Activated B cell treated with CpG ODN at 0.5 μM for 24 hours (primary cell): Measurements from ENCODE around the gene NRK. TPM values are rescaled to one million over a fixed set of nuclear protein-coding genes. Genes with fewer than 3 reads are reported as not detected.
"Not testable (repeated sequence)": the region's sequence is repeated elsewhere in the genome, so short reads cannot be mapped to it uniquely, and the experiment has no call there.

Experiments
- ATAC-seq: fragments of 200-7000 bp; cut with Tn5 transposase; one replicate; pipeline ENCODE4 v1.10.0; 2021; ENCODE audit warnings: low read depth, mild to moderate bottlenecking, moderate library complexity
- CTCF ChIA-PET: fragments of 350-600 bp; sonication (Branson Sonifier 250); formaldehyde crosslinking; loops from one replicate; lab custom pipeline; 2021; ENCODE audit warnings: antibody characterized with exemption; lab: Charles Lee
- POLR2A ChIA-PET: fragments of 350-600 bp; sonication (Branson Sonifier 250); formaldehyde crosslinking; loops from one replicate; lab custom pipeline; 2021; ENCODE audit warnings: antibody characterized with exemption; lab: Charles Lee
- DNase-seq: peaks from one replicate; pipeline ENCODE4 v3.0.0; 2022
- H3K27ac Mint-ChIP-seq: one replicate; pipeline ENCODE4 v1.8.0; 2020; ENCODE audit warnings: mixed read lengths
- H3K27me3 Mint-ChIP-seq: one replicate; pipeline ENCODE4 v1.8.0; 2021; ENCODE audit warnings: mixed read lengths
- H3K36me3 Mint-ChIP-seq: one replicate; pipeline ENCODE4 v1.8.0; 2021; ENCODE audit warnings: low read depth, mixed read lengths
- H3K4me1 Mint-ChIP-seq: one replicate; pipeline ENCODE4 v1.8.0; 2021; ENCODE audit warnings: mixed read lengths
- H3K4me3 Mint-ChIP-seq: one replicate; pipeline ENCODE4 v1.8.0; 2020; ENCODE audit warnings: mild to moderate bottlenecking, mixed read lengths
- H3K9me3 Mint-ChIP-seq: one replicate; pipeline ENCODE4 v1.8.0; 2020; ENCODE audit warnings: mixed read lengths
- CTCF ChIP-seq: fragments of 200-600 bp; IDR thresholded peaks from one replicate; pipeline ENCODE4 v1.8.0; 2022; ENCODE audit warnings: antibody characterized with exemption, mild to moderate bottlenecking
- intact Hi-C: fragments of 100-400 bp; cut with micrococcal nuclease; formaldehyde crosslinking; loops from one replicate; pipeline ENCODE4 v1.15.1; 2024
- total RNA-seq: library from RNA; stranded (reverse); gene quantifications from 2 replicates; pipeline ENCODE4 v1.2.3, GENCODE V29; 2022

Gene NRK
- total RNA-seq, 1 donor from 2014 or later: not detected

GRCh38 chrX:105969487-105969886 lies 147.1 kb downstream of the NRK start:
- ChIA-PET POLR2A (no interaction called here), CTCF (no interaction called here)
- TF ChIP-seq CTCF: no peak
- intact Hi-C loops: no loop called here
- no peak overlapping the region for H3K27ac Mint-ChIP-seq
- H3K36me3 Mint-ChIP-seq: no peaks in the 10 kb centered on the region
- H3K4me1 Mint-ChIP-seq: no peaks in the 10 kb centered on the region
- no peak overlapping the region for H3K4me3 Mint-ChIP-seq
- no peak for ATAC-seq
- no peak for DNase-seq
- H3K27me3 Mint-ChIP-seq: no peaks in the 10 kb centered on the region
- no peaks in the 10 kb centered on the region for H3K9me3 Mint-ChIP-seq

GRCh38 chrX:105972690-105973386 lies 150.5 kb downstream of the NRK start:
- ATAC-seq: no peak
- Mint-ChIP-seq H3K36me3 (no peaks in the 10 kb centered on the region), H3K27ac (no peak overlapping the region), H3K27me3 (no peaks in the 10 kb centered on the region), H3K9me3 (no peaks in the 10 kb centered on the region), H3K4me3 (no peak overlapping the region), H3K4me1 (no peaks in the 10 kb centered on the region)
- no peak for TF ChIP-seq CTCF
- no peak for DNase-seq
- ChIA-PET CTCF (no interaction called here), POLR2A (no interaction called here)
- intact Hi-C loops: no loop called here

- no peak for TF ChIP-seq CTCF
- intact Hi-C loops: no loop called here
- Mint-ChIP-seq H3K36me3 (no peaks in the 10 kb centered on the region), H3K4me3 (no peak overlapping the region), H3K9me3 (no peaks in the 10 kb centered on the region), H3K4me1 (no peaks in the 10 kb centered on the region), H3K27ac (no peak overlapping the region), H3K27me3 (no peaks in the 10 kb centered on the region)
- no peak for ATAC-seq
- ChIA-PET POLR2A (no interaction called here), CTCF (no interaction called here)
- DNase-seq: no peak
Observed at GRCh38 chrX:105973387-105973739, 151.0 kb downstream of the NRK start.

GRCh38 chrX:105975382-105975781 lies 153.0 kb downstream of the NRK start:
- Mint-ChIP-seq H3K9me3 (no peaks in the 10 kb centered on the region), H3K36me3 (no peaks in the 10 kb centered on the region), H3K27ac (no peak overlapping the region), H3K4me1 (no peaks in the 10 kb centered on the region), H3K4me3 (no peak overlapping the region), H3K27me3 (no peaks in the 10 kb centered on the region)
- POLR2A ChIA-PET: no interaction called here
- ATAC-seq (no peak), DNase-seq (no peak)
- intact Hi-C loops: no loop called here
- no peak for TF ChIP-seq CTCF
- CTCF ChIA-PET: no interaction called here

- Mint-ChIP-seq H3K9me3 (peaks cover 2% of the 10 kb centered on the region), H3K27me3 (no peaks in the 10 kb centered on the region), H3K4me3 (no peak overlapping the region), H3K27ac (no peak overlapping the region), H3K36me3 (no peaks in the 10 kb centered on the region), H3K4me1 (no peaks in the 10 kb centered on the region)
- CTCF ChIA-PET: no interaction called here
- POLR2A ChIA-PET: no interaction called here
- DNase-seq (no peak), ATAC-seq (no peak)
- TF ChIP-seq CTCF: no peak
- intact Hi-C loops: no loop called here
Observed at GRCh38 chrX:105981772-105982485, 159.6 kb downstream of the NRK start.

- H3K27me3 Mint-ChIP-seq, H3K27ac Mint-ChIP-seq, POLR2A ChIA-PET: not testable (repeated sequence)
Observed at GRCh38 chrX:105988487-105988886, 166.1 kb downstream of the NRK start.

More at GRCh38 chrX:105988487-105988886, 166.1 kb downstream of the NRK start:
- H3K9me3 Mint-ChIP-seq, intact Hi-C loops, H3K4me1 Mint-ChIP-seq, ATAC-seq, DNase-seq, H3K36me3 Mint-ChIP-seq, H3K4me3 Mint-ChIP-seq, CTCF ChIA-PET: not testable (repeated sequence)
